Activated naive CD8-positive, alpha-beta T cell treated with anti-CD3 and anti-CD28 coated beads, Interleukin-2, amount 50 U/mL, for 16 hours (primary cell): Measurements from ENCODE around the gene FTO.

Experiments used
- DNase-seq: peaks from one replicate; pipeline ENCODE4 v3.0.0-alpha.2; 2020; ENCODE audit warnings: low read depth, low spot score

The FTO gene

GRCh38 chr16:53960050-53960812 is 256.3 kb downstream of the FTO start:
- no peak for DNase-seq

DNA sequence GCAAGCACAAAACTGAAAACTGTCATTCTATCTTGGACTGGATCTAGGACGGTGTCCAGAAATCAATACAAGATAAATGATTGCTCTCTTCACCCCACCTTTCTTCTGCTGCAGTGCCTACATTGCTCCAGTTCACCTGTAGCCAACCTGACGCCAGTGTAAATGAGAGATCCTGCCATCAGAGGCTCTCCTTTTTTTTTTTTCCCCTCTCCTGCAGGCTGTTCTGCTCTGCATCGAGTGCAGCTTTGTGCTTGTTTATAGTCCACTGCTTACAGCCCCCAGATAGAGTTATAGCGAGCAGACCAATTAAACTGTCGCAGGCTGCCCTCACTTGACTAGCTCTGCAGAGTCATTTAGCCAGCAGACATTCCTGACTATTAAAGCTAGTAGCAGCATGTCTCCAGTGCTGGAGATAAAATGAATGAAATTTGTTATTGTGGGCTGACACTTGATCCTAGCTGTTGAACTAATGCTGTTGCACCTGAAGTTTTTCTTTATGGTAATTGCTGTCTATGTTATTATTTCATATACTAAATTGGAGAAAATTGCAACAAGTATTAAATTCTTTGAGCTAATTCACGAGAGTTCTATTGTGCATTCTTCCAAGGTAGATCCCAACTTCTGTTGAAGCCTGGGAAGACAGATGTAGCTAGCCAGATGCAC is 257.1 kb downstream of the FTO start:
- DNase-seq: no peak

- no peak for DNase-seq
These were observed 258.1 kb downstream of the FTO start for GRCh38 chr16:53962041-53962440.

GRCh38 chr16:53964145-53964790 is 260.3 kb downstream of the FTO start:
- no peak for DNase-seq

DNA sequence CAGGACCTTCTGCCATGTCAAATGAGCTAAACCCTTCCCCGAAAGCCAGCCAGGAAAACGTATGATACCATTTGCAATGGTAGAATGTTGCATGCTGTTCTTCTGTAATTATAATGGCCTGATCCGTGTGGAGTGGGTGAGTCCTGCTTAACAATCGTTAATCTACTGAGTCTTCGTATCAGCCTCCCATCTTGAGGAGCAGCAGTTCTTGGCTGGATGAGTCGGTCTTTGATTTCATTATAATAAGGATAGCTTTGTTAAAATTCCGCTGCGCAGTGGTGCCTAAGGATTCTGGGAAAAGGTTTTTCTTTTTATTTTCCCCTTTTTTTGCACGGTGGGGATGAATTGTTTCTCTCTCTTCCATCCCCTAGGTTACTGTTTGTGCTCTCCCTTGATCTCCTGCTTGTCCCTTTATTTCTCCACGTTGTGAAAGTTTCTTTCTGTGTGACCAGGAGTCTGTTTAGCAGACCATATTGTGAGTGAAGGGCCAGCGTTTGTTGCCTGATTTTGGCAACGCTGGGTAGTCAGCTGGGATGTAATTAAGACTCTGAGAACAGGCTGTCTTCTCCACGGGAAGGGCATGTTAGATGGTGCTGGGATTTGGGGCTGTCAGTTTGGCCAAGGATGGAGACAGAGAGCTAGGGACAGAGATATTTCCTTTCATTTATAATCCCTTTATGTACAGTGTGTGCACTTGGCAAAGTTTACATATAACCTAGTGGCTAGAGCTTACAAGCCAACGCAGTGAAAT is 263.0 kb downstream of the FTO start:
- DNase-seq: no peak

- DNase-seq: no peak
These were observed 263.6 kb downstream of the FTO start for GRCh38 chr16:53967572-53967971.

DNA sequence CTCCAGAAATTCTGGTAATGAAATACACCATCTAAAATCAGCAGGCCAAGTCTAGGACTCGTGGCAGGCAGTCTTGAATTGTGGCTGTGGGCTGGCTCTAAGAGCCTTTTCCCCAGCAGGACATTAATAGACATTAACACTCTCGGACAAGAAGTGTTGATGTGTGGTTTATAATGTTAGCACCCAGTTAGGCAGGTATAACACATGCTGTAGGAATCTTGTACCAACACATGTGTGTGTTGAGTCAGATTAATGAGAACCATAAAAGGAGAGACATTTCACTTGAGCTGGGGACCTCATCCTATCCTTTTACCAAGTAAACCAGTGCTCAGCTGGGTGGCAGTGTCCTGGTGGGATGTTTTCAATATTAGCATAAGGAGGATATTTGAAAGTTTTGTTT is 264.5 kb downstream of the FTO start:
- DNase-seq: no peak

DNA sequence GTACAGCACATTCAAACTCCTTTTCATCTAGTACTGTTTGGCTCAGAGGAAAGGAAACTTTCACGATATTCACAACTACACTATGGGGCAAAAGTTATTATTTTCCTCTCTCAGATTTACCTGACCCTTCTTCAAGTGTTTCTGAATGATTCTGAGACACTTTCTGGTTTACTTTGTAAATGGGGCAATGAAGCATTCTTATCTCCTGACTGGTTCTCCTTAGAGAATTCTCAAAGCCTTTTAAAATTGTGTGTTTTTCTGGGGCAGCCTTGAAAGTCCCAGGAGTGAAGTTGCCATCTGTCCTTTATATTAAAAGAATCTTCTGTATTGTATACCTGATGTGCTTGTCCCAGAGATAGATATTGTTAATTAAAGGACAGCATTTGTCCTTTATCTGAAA is 264.9 kb downstream of the FTO start:
- DNase-seq: no peak

DNA sequence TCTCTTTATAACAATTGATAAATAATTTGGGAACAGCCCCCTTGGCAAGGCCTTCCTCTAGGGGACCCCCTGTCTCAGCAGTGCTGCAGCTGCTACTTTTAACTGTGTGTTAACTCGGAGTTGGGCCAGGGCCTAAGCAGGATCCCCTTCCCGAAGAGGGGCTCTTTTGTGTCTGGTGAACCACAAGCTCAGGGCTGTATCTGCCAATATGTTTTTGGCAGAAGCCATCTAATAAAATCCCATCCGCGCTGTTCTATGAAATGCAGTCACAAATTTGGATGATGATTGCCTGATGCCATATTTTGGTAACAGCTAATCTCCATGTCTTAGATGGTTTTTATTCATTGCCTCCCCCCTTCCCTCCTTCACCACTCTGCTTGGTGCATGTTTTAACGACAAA is 267.7 kb downstream of the FTO start:
- no peak for DNase-seq

DNA sequence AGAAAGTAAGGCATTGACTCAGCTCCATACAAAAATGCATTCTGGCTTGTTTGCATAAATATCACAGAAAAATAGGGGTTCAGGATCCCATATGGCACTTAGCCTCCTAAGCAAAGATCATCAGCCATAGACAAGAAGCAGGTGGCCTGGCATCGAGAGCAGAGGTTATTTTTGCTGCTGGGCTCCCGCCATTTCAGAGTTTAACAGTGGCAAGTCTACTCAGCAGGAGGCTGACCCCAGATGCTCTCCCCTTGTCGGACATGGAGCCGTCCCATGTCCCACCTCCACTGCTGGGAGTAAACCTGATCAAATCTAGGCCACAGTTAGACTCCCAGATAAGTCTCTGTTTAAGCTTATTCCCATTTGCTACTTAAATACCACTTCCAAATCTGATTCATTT is 269.1 kb downstream of the FTO start:
- no peak for DNase-seq

DNA sequence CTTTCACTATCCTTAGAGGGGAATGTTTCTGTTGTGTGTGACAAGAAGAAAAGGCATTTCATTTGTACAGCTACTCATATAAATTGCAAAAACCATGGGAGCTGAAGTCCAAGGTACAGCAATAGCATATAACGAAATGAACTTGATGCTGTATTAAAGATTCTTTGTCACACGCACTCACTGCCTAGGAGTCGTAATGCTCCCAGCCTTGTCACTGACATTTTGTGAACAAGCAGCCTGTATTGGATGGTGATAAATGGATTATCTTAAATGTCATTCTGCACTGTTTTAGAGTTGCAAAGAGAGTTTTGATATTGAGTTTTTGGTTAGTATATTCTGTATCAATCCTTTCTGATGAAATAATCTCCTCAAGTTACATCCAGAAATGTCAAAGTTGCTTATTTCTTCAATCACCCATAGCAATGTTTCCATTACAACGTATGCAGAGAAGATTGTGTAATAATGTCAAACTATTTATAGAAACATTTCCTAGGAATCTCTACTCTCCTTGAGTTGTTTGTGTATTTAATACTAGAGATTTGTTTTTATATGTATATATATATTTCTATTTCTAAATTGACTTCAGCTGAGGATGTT is 270.6 kb downstream of the FTO start:
- no peak for DNase-seq

DNA sequence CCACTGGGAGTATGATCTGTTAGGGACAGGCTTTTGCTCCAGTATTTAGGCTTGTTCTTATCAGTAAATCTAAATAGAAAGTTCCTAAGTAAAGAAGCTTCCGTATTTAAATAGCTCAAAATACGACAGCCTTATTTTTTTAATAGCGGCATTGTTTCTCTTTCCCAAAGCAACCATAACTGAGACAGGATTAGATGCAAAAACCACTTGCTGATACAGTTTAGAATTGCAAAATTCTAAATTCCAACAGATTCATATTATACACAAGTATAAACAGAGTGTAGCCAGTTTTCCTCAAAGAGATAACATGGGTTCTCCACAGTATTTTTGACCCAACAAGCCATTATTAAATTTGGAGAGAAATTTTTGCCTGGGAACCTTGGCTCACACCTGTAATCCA is 276.7 kb downstream of the FTO start:
- DNase-seq: no peak

DNA sequence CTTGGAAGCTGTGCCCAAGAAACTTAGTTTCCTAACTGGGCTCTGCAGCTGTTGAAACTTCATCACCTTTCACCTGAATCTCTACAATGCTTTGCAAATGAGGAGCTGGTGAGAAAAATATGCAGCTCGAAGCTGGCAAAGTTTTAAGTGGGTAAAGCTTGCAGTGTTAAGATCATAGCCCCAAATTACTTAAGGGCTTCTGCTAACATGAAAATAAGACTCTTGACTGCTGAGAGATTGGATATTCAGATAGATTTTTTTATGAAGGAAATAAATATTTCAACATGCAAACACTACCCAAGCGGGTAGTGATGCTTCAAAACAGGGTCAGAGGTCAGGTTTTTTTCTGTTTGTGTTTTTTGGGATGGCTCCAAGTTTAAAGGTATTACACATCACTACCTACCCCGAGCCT is 278.7 kb downstream of the FTO start:
- no peak for DNase-seq

DNA sequence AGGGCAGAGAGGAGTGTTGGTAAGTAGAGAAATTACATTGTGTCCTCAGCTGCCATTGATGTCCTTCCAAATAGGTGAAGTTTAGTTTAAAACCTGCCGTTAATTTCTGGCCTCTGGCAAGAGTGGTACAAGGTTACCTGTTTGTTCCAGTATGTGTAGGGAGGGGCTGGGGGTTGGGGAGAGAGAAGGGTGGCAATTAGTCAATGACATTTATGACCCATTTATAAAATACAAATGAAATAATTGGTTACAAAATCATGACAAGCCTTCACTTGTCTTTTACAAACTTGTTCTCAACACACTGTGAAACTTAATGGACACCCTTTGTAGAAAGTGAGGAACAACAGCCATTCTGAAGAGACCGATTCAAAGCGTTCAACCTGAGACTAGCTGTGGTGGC is 281.0 kb downstream of the FTO start:
- DNase-seq: no peak

- no peak for DNase-seq
These were observed 281.9 kb downstream of the FTO start for GRCh38 chr16:53985861-53986260.

DNA sequence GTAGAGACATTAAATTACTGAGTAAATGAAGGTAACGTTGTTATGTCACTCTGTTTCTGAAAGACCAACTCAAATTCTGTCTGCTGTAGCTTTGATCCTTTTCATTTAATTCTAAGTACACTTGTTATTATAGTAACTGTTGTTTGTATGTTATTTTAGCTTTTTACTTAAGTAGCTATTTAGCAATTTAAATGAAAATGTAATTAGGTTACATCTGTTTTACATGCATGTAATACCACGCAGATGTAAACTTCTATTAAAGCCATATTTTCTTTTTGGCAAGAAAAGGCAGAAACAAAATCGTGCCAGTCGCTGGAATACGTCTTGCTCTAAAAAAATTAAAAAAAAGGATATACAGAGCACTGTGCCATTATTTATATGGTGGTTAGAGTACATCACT is 282.8 kb downstream of the FTO start:
- DNase-seq: no peak

DNA sequence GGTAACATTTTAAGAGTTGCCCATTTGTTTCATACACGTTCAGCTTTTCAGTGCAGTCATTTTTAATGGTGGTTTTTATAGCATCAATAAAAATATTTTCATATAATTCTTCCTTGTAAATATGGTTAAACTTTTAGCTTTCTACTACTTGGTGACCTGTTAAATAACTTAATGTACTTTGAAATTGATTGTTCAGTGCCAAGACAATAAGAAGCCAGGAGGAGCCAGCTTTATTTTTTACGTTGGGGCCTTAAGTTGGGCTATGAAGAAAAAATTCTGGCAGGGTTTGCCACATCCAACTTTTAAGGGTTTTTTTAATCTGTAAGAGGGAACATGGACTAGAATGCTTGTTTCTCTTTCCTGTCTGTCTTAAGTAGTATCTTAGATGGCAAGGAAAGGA is 284.2 kb downstream of the FTO start:
- no peak for DNase-seq

GRCh38 chr16:53989597-53989996 is 285.6 kb downstream of the FTO start:
- DNase-seq: no peak

DNA sequence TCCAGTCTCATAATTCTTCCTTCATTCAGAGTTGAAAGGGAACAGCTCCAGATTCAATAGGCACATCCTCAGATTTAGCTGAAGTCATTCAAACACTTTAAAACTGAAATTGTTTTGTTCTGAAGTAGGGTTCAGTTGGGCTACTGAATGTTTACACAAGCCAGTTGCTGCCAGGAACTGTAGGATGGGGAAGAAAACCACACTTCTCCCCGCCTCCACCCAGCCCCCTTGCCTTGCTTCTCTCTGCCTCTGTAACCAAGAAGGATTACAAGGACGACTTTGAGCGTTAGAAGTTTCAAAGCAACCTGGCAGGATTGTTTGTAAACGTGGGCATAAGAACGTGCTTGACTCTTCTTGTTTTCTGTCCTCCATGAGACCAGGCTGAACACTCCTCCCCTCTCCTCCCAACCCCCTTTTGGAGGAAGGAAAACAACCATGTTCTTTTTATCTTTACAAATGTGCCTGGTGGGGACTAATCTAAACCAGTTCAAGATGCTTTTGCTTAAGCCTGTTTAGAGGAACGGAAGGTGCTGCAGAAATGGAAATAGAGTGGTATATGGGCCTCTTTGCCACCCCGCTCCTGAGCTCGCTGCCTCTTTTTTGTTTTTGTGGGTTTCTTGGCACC is 287.9 kb downstream of the FTO start:
- DNase-seq: no peak

DNA sequence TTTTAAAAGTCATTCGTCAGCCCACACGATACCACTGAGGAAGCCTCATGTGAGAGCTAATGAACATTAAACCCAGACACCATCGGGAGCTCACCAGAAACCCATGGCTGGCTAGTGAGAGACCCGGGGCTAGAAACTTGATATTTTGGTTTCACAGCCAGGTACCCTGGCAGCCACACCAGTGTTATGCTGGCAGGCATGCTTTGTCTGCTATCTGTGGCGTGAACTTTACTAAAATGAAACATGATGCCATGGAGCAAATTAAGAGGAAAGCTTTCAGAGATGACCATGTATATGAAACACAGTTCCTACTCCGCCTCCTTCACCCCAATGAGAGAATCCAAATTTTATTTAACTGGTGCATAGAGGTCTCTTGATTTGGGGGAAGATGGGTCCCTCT is 291.4 kb downstream of the FTO start:
- DNase-seq: no peak

DNA sequence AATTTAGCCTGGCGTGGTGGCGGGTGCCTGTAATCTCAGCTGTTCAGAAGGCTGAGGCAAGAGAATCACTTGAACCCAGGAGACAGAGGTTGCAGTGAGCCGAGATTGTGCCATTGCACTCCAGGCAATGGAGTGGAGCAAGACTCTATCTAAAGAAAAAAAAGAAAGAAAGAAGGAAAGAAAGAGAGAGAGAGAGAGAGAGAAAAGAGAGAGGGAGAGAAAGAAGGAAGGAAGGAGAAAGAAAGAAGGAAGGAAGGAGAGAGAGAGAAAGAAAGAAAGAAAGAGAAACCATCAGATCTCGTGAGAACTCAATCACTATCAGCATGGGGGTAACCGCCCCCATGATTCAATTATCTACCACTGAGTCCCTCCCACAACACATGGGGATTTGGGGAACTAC is 293.0 kb downstream of the FTO start:
- DNase-seq: no peak
